T-cell (primary cell): ENCODE measurements around the gene OR2L13. TPM values are rescaled to one million over a fixed set of nuclear protein-coding genes. Genes with fewer than 3 reads are reported as not detected.
"Not testable (repeated sequence)": the region's sequence is repeated elsewhere in the genome, so short reads cannot be mapped to it uniquely, and the experiment has no call there.

Experiments used
- ATAC-seq, 4 experiments: fragments of 200-7000 bp in 3 of 4; fragments of 150-1000 bp in 1 of 4; cut with Tn5 transposase; replicated peaks in 1 of 4; 1 replicate in 3 of 4; 2 replicates in 1 of 4; pipeline ENCODE4 v1.10.0; 2021; ENCODE audit warnings: moderate library complexity in 3 of 4, mild to moderate bottlenecking in 2 of 4, moderate number of reproducible peaks in 1 of 4
- CTCF ChIA-PET, 2 donors: fragments of 300-600 bp; sonication (Branson Sonifier 250); formaldehyde crosslinking; loops; one replicate each; lab custom pipeline; 2022; ENCODE audit warnings: antibody characterized with exemption in 2 of 2; lab: Charles Lee
- POLR2A ChIA-PET, 2 donors: fragments of 300-600 bp; sonication (Branson Sonifier 250); formaldehyde crosslinking; loops; one replicate each; lab custom pipeline; 2022; ENCODE audit warnings: antibody characterized with exemption in 2 of 2; lab: Charles Lee
- DNase-seq, 35 experiments: peaks; one replicate each; pipeline versions ENCODE4 v3.0.0 to v3.0.0-alpha.2; 2013 to 2023
- H3K27ac ChIP-seq: one replicate; pipeline ENCODE4 v1.5.1; 2013; ENCODE audit warnings: low read length
- H3K27me3 ChIP-seq, 2 experiments: replicated peaks in 1 of 2; 1 replicate in 1 of 2; 2 replicates in 1 of 2; pipeline versions ENCODE4 v1.6.1 to v1.7.0; 2013; ENCODE audit warnings: low read length in 1 of 2, mixed read lengths in 1 of 2; ENCODE audit not compliant: control insufficient read depth in 2 of 2, insufficient read depth in 2 of 2; ENCODE audit errors: extremely low read depth in 1 of 2
- H3K36me3 ChIP-seq, 2 donors: 1 replicate in 1 of 2; 2 replicates in 1 of 2; pipeline versions ENCODE4 v1.6.1 to v1.7.0; 2013; ENCODE audit warnings: low read length in 1 of 2; ENCODE audit not compliant: control insufficient read depth in 2 of 2, insufficient read depth in 1 of 2; ENCODE audit errors: extremely low read depth in 1 of 2
- H3K4me1 ChIP-seq, 2 experiments: 1 replicate in 1 of 2; 2 replicates in 1 of 2; pipeline versions ENCODE4 v1.6.1 to v1.7.0; 2013; ENCODE audit warnings: low read length in 2 of 2, mixed read lengths in 1 of 2; ENCODE audit not compliant: insufficient read depth in 2 of 2, control insufficient read depth in 1 of 2; ENCODE audit errors: extremely low read depth in 1 of 2
- H3K4me3 ChIP-seq, 2 donors: 1 replicate in 1 of 2; 2 replicates in 1 of 2; pipeline versions ENCODE4 v1.5.1 to v1.7.0; 2013; ENCODE audit warnings: mild to moderate bottlenecking in 2 of 2, low read length in 1 of 2, moderate library complexity in 1 of 2; ENCODE audit not compliant: control insufficient read depth in 1 of 2; ENCODE audit errors: extremely low read depth in 1 of 2
- H3K9me3 ChIP-seq: 2 replicates; pipeline ENCODE4 v1.7.0; 2013
- H3K27ac Mint-ChIP-seq, 2 donors: one replicate each; pipeline ENCODE4 v1.8.0; 2020 to 2021; ENCODE audit warnings: mild to moderate bottlenecking in 2 of 2, mixed read lengths in 2 of 2
- H3K27me3 Mint-ChIP-seq, 2 donors: one replicate each; pipeline ENCODE4 v1.8.0; 2021 to 2022; ENCODE audit warnings: mixed read lengths in 2 of 2
- H3K36me3 Mint-ChIP-seq: one replicate; pipeline ENCODE4 v1.8.0; 2021; ENCODE audit warnings: mixed read lengths
- H3K4me1 Mint-ChIP-seq, 3 donors: one replicate each; pipeline ENCODE4 v1.8.0; 2020 to 2022; ENCODE audit warnings: mixed read lengths in 3 of 3, mild to moderate bottlenecking in 1 of 3
- H3K4me3 Mint-ChIP-seq, 3 donors: one replicate each; pipeline ENCODE4 v1.8.0; 2020 to 2022; ENCODE audit warnings: mild to moderate bottlenecking in 3 of 3, mixed read lengths in 3 of 3, moderate library complexity in 3 of 3
- H3K9me3 Mint-ChIP-seq, 3 donors: one replicate each; pipeline ENCODE4 v1.8.0; 2020 to 2022; ENCODE audit warnings: mixed read lengths in 3 of 3
- WGBS: methylation state at CpG from one replicate; pipeline ENCODE4 v1.1.5; 2013; ENCODE audit warnings: missing lambda C conversion rate; ENCODE audit not compliant: insufficient coverage; 5-methylcytosine and 5-hydroxymethylcytosine counted together
- total RNA-seq, 35 experiments: library from RNA in 6 of 35; stranded (reverse) in 6 of 35; fragments of 120-200 nt in 1 of 35; gene quantifications; one replicate each; pipeline versions ENCODE4 v1.2.1 to v1.2.4 and lab custom pipeline; 2013 to 2026

OR2L13 gene
- total RNA-seq, 5 donors from 2014 or later (not counting 1 experiment from before 2014, with no cell fraction given) = not detected

- Histone ChIP-seq H3K27ac (no peak overlapping the region), H3K9me3 (peaks cover 4% of the 10 kb centered on the region), H3K27me3 (no peaks in the 10 kb centered on the region), H3K36me3 (no peaks in the 10 kb centered on the region), H3K4me3 (no peak overlapping the region), H3K4me1 (no peaks in the 10 kb centered on the region)
- Mint-ChIP-seq H3K4me1 (no peaks in the 10 kb centered on the region), H3K27me3 (no peaks in the 10 kb centered on the region), H3K27ac (no peak overlapping the region), H3K4me3 (no peak overlapping the region), H3K9me3 (peaks cover 5 to 13% (median 9%) of the 10 kb centered on the region in 3 donors), H3K36me3 (no peaks in the 10 kb centered on the region)
- no CpG with 5 or more reads among the region's 2 CpGs for WGBS
- POLR2A ChIA-PET = no interaction called here
- DNase-seq (no peak), ATAC-seq (no peak)
- CTCF ChIA-PET = no interaction called here
Observed at GRCh38 chr1:248065071-248065470, 29.9 kb upstream of the OR2L13 start.

- Histone ChIP-seq H3K9me3 (peaks cover 4% of the 10 kb centered on the region), H3K4me1 (no peaks in the 10 kb centered on the region), H3K27me3 (no peaks in the 10 kb centered on the region), H3K27ac (no peak overlapping the region), H3K4me3 (no peak overlapping the region), H3K36me3 (no peaks in the 10 kb centered on the region)
- H3K4me3 Mint-ChIP-seq = no peak overlapping the region
- ChIA-PET CTCF (no interaction called here), POLR2A (no interaction called here)
- H3K27ac Mint-ChIP-seq = no peak overlapping the region
- no CpG with 5 or more reads among the region's 3 CpGs for WGBS
- no peaks in the 10 kb centered on the region for H3K4me1 Mint-ChIP-seq
- peaks cover 9 to 16% (median 11%) of the 10 kb centered on the region in 3 donors for H3K9me3 Mint-ChIP-seq
- no peaks in the 10 kb centered on the region for H3K27me3 Mint-ChIP-seq
- DNase-seq = no peak
- no peaks in the 10 kb centered on the region for H3K36me3 Mint-ChIP-seq
- no peak for ATAC-seq
Observed at GRCh38 chr1:248065604-248066003, 29.4 kb upstream of the OR2L13 start.

- H3K27me3 ChIP-seq, H3K27me3 Mint-ChIP-seq, H3K4me3 Mint-ChIP-seq, H3K4me3 ChIP-seq, H3K27ac Mint-ChIP-seq, H3K36me3 Mint-ChIP-seq, H3K4me1 ChIP-seq, ATAC-seq, H3K36me3 ChIP-seq, H3K27ac ChIP-seq, H3K9me3 ChIP-seq, CTCF ChIA-PET, DNase-seq, H3K4me1 Mint-ChIP-seq, POLR2A ChIA-PET: not testable (repeated sequence)
- H3K9me3 Mint-ChIP-seq = peaks cover 0 to 11% (median 0%) of the 10 kb centered on the region in 3 donors
- no CpG with 5 or more reads among the region's 17 CpGs for WGBS
Observed at GRCh38 chr1:248083864-248084263, 11.1 kb upstream of the OR2L13 start.

GRCh38 chr1:248098529-248098928, 3.5 kb downstream of the OR2L13 start:
- H3K4me3 ChIP-seq = no peak overlapping the region
- CTCF ChIA-PET = no interaction called here
- H3K27me3 Mint-ChIP-seq = no peaks in the 10 kb centered on the region
- H3K36me3 Mint-ChIP-seq = no peaks in the 10 kb centered on the region
- ATAC-seq (no peak), DNase-seq (no peak)
- no peaks in the 10 kb centered on the region for H3K4me1 ChIP-seq
- H3K27me3 ChIP-seq = no peaks in the 10 kb centered on the region
- no peak overlapping the region for H3K27ac ChIP-seq
- no peak overlapping the region for H3K27ac Mint-ChIP-seq
- no peak overlapping the region for H3K4me3 Mint-ChIP-seq
- no peaks in the 10 kb centered on the region for H3K4me1 Mint-ChIP-seq
- H3K9me3 Mint-ChIP-seq = peaks cover 0 to 13% (median 6%) of the 10 kb centered on the region in 3 donors
- H3K36me3 ChIP-seq = no peaks in the 10 kb centered on the region
- WGBS = no CpG with 5 or more reads among the region's 1 CpG
- no peaks in the 10 kb centered on the region for H3K9me3 ChIP-seq
- POLR2A ChIA-PET = no interaction called here

- CTCF ChIA-PET = no interaction called here
- no peak for ATAC-seq
- Histone ChIP-seq H3K36me3 (no peaks in the 10 kb centered on the region), H3K4me1 (no peaks in the 10 kb centered on the region), H3K4me3 (no peak overlapping the region), H3K27ac (no peak overlapping the region), H3K27me3 (no peaks in the 10 kb centered on the region), H3K9me3 (no peaks in the 10 kb centered on the region)
- Mint-ChIP-seq H3K27me3 (no peaks in the 10 kb centered on the region), H3K27ac (no peak overlapping the region), H3K36me3 (no peaks in the 10 kb centered on the region), H3K9me3 (peaks cover 0 to 21% (median 3%) of the 10 kb centered on the region in 3 donors), H3K4me3 (no peak overlapping the region), H3K4me1 (no peaks in the 10 kb centered on the region)
- DNase-seq = no peak
- POLR2A ChIA-PET = interaction anchor here in 1 of 2 donors (0.6 kb wide), 1 partner anchor 1732 kb away, joined by 3 read pairs; no protein-coding TSS in a partner anchor
Observed at GRCh38 chr1:248102847-248103246, 7.9 kb downstream of the OR2L13 start.

GRCh38 chr1:248111157-248111556, 16.2 kb downstream of the OR2L13 start:
- H3K4me1 ChIP-seq = no peaks in the 10 kb centered on the region
- H3K4me1 Mint-ChIP-seq = no peaks in the 10 kb centered on the region
- H3K27me3 Mint-ChIP-seq = no peaks in the 10 kb centered on the region
- H3K36me3 Mint-ChIP-seq = no peaks in the 10 kb centered on the region
- H3K4me3 ChIP-seq = no peak overlapping the region
- no peaks in the 10 kb centered on the region for H3K36me3 ChIP-seq
- no peaks in the 10 kb centered on the region for H3K27me3 ChIP-seq
- ChIA-PET CTCF (no interaction called here), POLR2A (no interaction called here)
- no peak overlapping the region for H3K27ac Mint-ChIP-seq
- peaks cover 26 to 37% (median 36%) of the 10 kb centered on the region in 3 donors for H3K9me3 Mint-ChIP-seq
- H3K9me3 ChIP-seq = no peaks in the 10 kb centered on the region
- DNase-seq (no peak), ATAC-seq (no peak)
- H3K4me3 Mint-ChIP-seq = no peak overlapping the region
- H3K27ac ChIP-seq = no peak overlapping the region
- 93% methylated on average over 3 of the region's 5 CpGs for WGBS

- POLR2A ChIA-PET = no interaction called here
- Mint-ChIP-seq H3K36me3 (no peaks in the 10 kb centered on the region), H3K4me1 (no peaks in the 10 kb centered on the region), H3K27ac (no peak overlapping the region), H3K27me3 (no peaks in the 10 kb centered on the region), H3K9me3 (peaks cover 16 to 31% (median 30%) of the 10 kb centered on the region in 3 donors), H3K4me3 (no peak overlapping the region)
- DNase-seq (no peak), ATAC-seq (no peak)
- no peaks in the 10 kb centered on the region for H3K27me3 ChIP-seq
- CTCF ChIA-PET = no interaction called here
- H3K27ac ChIP-seq = no peak overlapping the region
- H3K4me1 ChIP-seq = no peaks in the 10 kb centered on the region
- H3K36me3 ChIP-seq = no peaks in the 10 kb centered on the region
- H3K4me3 ChIP-seq = no peak overlapping the region
- 75% methylated on average over 3 of the region's 7 CpGs for WGBS
- no peaks in the 10 kb centered on the region for H3K9me3 ChIP-seq
Observed at GRCh38 chr1:248114890-248115289, 19.9 kb downstream of the OR2L13 start.
